ENCODE data around the gene TMCC1.

The TMCC1 gene

GRCh38 chr3:129632056-129632455, 261.5 kb downstream of the TMCC1 start:
- no peak overlapping the region for H3K4me3 ChIP-seq (ENCODE audit: control insufficient read depth, low read depth, low read length)
- no peak for DNase-seq (ENCODE audit: low read depth)
- TF ChIP-seq CTCF (IDR thresholded peaks at IDR 0.05; ENCODE audit: control insufficient read depth, insufficient read depth, low read depth, low read length, missing control alignments), result no peak

GRCh38 chr3:129629011-129629410, 264.5 kb downstream of the TMCC1 start:
- H3K4me3 ChIP-seq (ENCODE audit: control insufficient read depth, low read depth, low read length), result no peak overlapping the region
- TF ChIP-seq CTCF (IDR thresholded peaks at IDR 0.05; ENCODE audit: control insufficient read depth, insufficient read depth, low read depth, low read length, missing control alignments), result no peak
- DNase-seq (ENCODE audit: low read depth), result no peak

GRCh38 chr3:129628169-129628522, 265.4 kb downstream of the TMCC1 start:
- H3K4me3 ChIP-seq (ENCODE audit: control insufficient read depth, low read depth, low read length), result peak overlapping the region; percentile 46; the same call in 1 of the 2 replicates
- no peak for DNase-seq (ENCODE audit: low read depth)
- no peak for TF ChIP-seq CTCF (IDR thresholded peaks at IDR 0.05; ENCODE audit: control insufficient read depth, insufficient read depth, low read depth, low read length, missing control alignments)

DNA sequence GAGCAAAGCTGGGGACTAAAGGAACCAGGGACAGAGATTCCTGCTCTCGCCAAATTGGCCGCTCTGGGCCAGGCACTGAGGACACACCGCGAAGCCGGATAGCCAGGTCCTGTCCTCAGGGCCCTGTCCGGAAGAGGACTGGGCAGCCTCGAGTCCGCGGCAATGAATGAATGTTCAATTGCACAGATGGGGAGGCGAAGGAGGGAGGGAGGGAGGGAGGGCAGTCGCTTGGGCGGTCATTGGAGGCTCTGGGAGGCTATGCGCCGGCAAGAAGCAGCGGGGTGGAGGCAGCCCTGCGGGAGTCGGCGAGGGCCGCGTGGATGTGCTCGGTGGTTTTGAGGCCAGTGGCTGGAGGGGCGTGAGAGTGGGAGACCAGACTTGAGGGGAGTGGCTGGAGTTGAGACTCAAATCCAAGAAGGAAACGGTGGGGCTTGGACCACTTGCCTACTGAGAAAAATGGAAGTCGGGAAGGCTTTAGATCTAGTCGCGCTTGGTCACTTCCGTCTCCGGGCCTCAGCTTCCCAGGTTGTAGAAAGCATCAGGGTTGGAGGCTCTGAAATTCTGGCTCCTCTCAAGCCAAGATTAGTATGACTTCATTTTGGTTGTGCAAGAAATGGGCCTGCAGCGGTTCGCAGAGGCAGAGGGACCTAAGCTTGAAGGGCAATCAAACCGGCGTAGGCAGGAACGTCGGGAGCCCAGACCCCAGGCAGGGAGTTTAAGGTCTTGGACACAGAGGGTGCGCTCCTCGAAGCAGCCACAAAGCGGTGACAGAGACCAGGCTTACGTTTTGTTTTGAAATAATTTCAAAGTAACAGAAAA, 266.0 kb downstream of the TMCC1 start:
- peak; percentile 75 for TF ChIP-seq CTCF (IDR thresholded peaks at IDR 0.05; ENCODE audit: control insufficient read depth, insufficient read depth, low read depth, low read length, missing control alignments)
- no peak for DNase-seq (ENCODE audit: low read depth)

GRCh38 chr3:129626744-129627349, 266.7 kb downstream of the TMCC1 start:
- peak overlapping the region; percentile 46 for H3K4me3 ChIP-seq (ENCODE audit: control insufficient read depth, low read depth, low read length)
- no peak for DNase-seq (ENCODE audit: low read depth)
- no peak for TF ChIP-seq CTCF (IDR thresholded peaks at IDR 0.05; ENCODE audit: control insufficient read depth, insufficient read depth, low read depth, low read length, missing control alignments)

More for the DNA sequence above, 266.0 kb downstream of the TMCC1 start:
- peak overlapping the region; percentile 46 for H3K4me3 ChIP-seq (ENCODE audit: control insufficient read depth, low read depth, low read length)

- DNase-seq (ENCODE audit: low read depth), result no peak
- H3K4me3 ChIP-seq (ENCODE audit: control insufficient read depth, low read depth, low read length), result no peak overlapping the region
- TF ChIP-seq CTCF (IDR thresholded peaks at IDR 0.05; ENCODE audit: control insufficient read depth, insufficient read depth, low read depth, low read length, missing control alignments), result no peak
Observed at GRCh38 chr3:129625072-129625874, 268.2 kb downstream of the TMCC1 start.

Data from AG09309 (cell line).